Subcutaneous adipose tissue (tissue), 4 donors: ENCODE data around the gene NME2. TPM values are rescaled to one million over a fixed set of nuclear protein-coding genes. Genes with fewer than 3 reads are reported as not detected.

Experiments
- CTCF ChIP-seq: fragments of 450-650 bp; IDR thresholded peaks from one replicate; pipeline ENCODE4 v1.5.1; 2016; ENCODE audit warnings: low read depth, mild to moderate bottlenecking, control low read depth, antibody characterized with exemption, moderate library complexity
- total RNA-seq, 4 donors: library from RNA; depleted of rRNA; stranded (reverse); fragments of >200 nt; gene quantifications; one replicate each; pipeline ENCODE4 v1.1.0, GENCODE V29; 2016

Gene NME2
- total RNA-seq, 4 donors from 2014 or later = 254 to 500 (median 385) TPM

- TF ChIP-seq CTCF = no peak
These were observed 21.8 kb upstream of the NME2 start for GRCh38 chr17:51144266-51145022.

GRCh38 chr17:51147650-51148049, 18.6 kb upstream of the NME2 start:
- no peak for TF ChIP-seq CTCF

- no peak for TF ChIP-seq CTCF
These were observed 17.0 kb upstream of the NME2 start for GRCh38 chr17:51149163-51149562.

- TF ChIP-seq CTCF = no peak
These were observed 15.3 kb upstream of the NME2 start for GRCh38 chr17:51150932-51151331.

- no peak for TF ChIP-seq CTCF
These were observed 13.4 kb upstream of the NME2 start for GRCh38 chr17:51152766-51153209.

GRCh38 chr17:51153210-51154072, 12.8 kb upstream of the NME2 start, which contains the start of gene NME1:
TSS of gene NME1 (plus strand) at chr17:51153559. CDS start at chr17:51155655, 2,096 bp downstream.
- no peak for TF ChIP-seq CTCF

GRCh38 chr17:51154176-51154575, 12.0 kb upstream of the NME2 start:
- no peak for TF ChIP-seq CTCF
